Gastroesophageal sphincter (tissue), 3 donors: Measurements from ENCODE around the gene TTYH3.

ENCODE experiments used
- EP300 ChIP-seq: sonication (generic); formaldehyde crosslinking; IDR thresholded peaks from one replicate; pipeline ENCODE4 v1.6.1; 2017; ENCODE audit warnings: antibody characterized with exemption, mild to moderate bottlenecking
- POLR2A ChIP-seq, 2 donors: fragments of 450-650 bp; IDR thresholded peaks; one replicate each; pipeline ENCODE4 v1.6.1; 2017; ENCODE audit warnings: antibody characterized with exemption in 2 of 2, mild to moderate bottlenecking in 2 of 2, moderate library complexity in 1 of 2
- POLR2AphosphoS5 ChIP-seq: sonication (generic); formaldehyde crosslinking; IDR thresholded peaks from one replicate; pipeline ENCODE4 v1.6.1; 2017; ENCODE audit warnings: antibody characterized with exemption
- TF ChIP-seq, protein P1 (sequence below), 4 experiments: fragments of 200-600 bp in 2 of 4; fragments of 450-650 bp in 2 of 4; sonication (generic) in 1 of 4; IDR thresholded peaks; one replicate each; pipeline ENCODE4 v1.5.1; 2017 to 2019; ENCODE audit warnings: antibody characterized with exemption in 4 of 4, mild to moderate bottlenecking in 2 of 4, moderate library complexity in 2 of 4

DNA sequence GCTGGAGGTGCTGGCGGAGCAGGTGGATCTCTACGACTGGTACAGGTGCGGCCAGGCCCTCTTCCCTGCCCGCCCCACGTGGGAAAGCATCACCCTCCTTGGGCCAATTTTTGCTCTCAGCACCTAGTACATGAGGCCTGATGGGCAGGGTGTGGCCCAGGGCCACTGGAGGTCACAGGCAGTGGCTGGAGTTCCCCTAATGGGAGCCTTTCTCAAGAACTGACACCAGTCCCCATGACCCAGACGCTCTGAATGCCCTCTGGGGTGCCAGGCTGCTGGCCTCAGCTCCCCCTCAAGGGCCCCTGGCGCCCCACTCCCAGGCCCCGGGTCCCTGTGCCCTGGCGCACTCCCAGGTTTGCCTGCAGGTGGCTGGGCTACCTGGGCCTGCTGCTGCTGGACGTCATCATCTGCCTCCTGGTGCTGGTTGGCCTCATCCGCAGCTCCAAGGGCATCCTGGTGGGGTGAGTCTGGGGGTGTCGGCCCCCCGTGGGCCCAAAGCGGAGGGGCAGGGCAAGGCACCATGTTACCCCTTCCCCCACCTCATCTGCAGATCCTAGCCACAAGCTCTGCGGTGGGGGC lies 15.9 kb downstream of the TTYH3 start:
- TF ChIP-seq EP300 (no peak), POLR2A (IDR thresholded peaks at IDR 0.05) (no peak), POLR2AphosphoS5 (no peak)
- TF ChIP-seq, protein P1, sequence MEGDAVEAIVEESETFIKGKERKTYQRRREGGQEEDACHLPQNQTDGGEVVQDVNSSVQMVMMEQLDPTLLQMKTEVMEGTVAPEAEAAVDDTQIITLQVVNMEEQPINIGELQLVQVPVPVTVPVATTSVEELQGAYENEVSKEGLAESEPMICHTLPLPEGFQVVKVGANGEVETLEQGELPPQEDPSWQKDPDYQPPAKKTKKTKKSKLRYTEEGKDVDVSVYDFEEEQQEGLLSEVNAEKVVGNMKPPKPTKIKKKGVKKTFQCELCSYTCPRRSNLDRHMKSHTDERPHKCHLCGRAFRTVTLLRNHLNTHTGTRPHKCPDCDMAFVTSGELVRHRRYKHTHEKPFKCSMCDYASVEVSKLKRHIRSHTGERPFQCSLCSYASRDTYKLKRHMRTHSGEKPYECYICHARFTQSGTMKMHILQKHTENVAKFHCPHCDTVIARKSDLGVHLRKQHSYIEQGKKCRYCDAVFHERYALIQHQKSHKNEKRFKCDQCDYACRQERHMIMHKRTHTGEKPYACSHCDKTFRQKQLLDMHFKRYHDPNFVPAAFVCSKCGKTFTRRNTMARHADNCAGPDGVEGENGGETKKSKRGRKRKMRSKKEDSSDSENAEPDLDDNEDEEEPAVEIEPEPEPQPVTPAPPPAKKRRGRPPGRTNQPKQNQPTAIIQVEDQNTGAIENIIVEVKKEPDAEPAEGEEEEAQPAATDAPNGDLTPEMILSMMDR (IDR thresholded peaks at IDR 0.05) = no peak
